HEK293 (cell line): ENCODE measurements around the gene MAST2.

Experiments
- CTCF ChIA-PET: fragments of 350-600 bp; formaldehyde crosslinking; extraction: SDS; loops from one replicate; lab custom pipeline; 2021; ENCODE audit warnings: antibody characterized with exemption; lab: Yijun Ruan, JAX
- POLR2A ChIA-PET: fragments of 300-600 bp; formaldehyde crosslinking; extraction: SDS; loops from one replicate; lab custom pipeline; 2020; ENCODE audit warnings: antibody characterized with exemption, inconsistent platforms; lab: Yijun Ruan, JAX
- H3K27ac ChIP-seq: fragments of 200-500 bp; sonication (Bioruptor generic); 2 replicates; pipeline ENCODE4 v1.5.1; 2014; ENCODE audit warnings: low read depth, low read length, control low read depth, inconsistent platforms; ENCODE audit errors: extremely low read depth
- H3K36me3 ChIP-seq, 2 experiments: fragments of 200-500 bp in 1 of 2; sonication (Bioruptor generic) in 1 of 2; 1 replicate in 1 of 2; 2 replicates in 1 of 2; pipeline ENCODE4 v1.5.1; 2014 to 2017; ENCODE audit warnings: inconsistent platforms in 2 of 2, low read length in 2 of 2; ENCODE audit not compliant: control insufficient read depth in 2 of 2, insufficient read depth in 1 of 2
- H3K4me1 ChIP-seq: fragments of 200-500 bp; sonication (Bioruptor generic); 2 replicates; pipeline ENCODE4 v1.5.1; 2014; ENCODE audit warnings: mild to moderate bottlenecking, low read length, inconsistent platforms; ENCODE audit not compliant: control insufficient read depth, insufficient read depth
- H3K4me3 ChIP-seq: 2 replicates; pipeline ENCODE4 v1.5.1; 2011; ENCODE audit warnings: low read depth, mild to moderate bottlenecking, control low read depth, low read length, moderate library complexity
- H3K9me3 ChIP-seq: fragments of 200-500 bp; sonication (Bioruptor generic); 2 replicates; pipeline ENCODE4 v1.5.1; 2014; ENCODE audit warnings: low read depth, low read length, inconsistent platforms; ENCODE audit not compliant: control insufficient read depth, insufficient read depth
- AEBP2 ChIP-seq: fragments of 450-650 bp; formaldehyde crosslinking; IDR thresholded peaks from 2 replicates; pipeline ENCODE4 v1.5.1; 2016; ENCODE audit warnings: missing biosample characterization, missing genetic modification characterization, borderline replicate concordance
- BCL6B ChIP-seq: fragments of 450-650 bp; formaldehyde crosslinking; IDR thresholded peaks from 2 replicates; pipeline ENCODE4 v1.5.1; 2017; ENCODE audit warnings: missing biosample characterization, missing genetic modification characterization
- HIC1 ChIP-seq: fragments of 450-650 bp; formaldehyde crosslinking; IDR thresholded peaks from 2 replicates; pipeline ENCODE4 v1.5.1; 2016; ENCODE audit warnings: missing biosample characterization, missing genetic modification characterization
- RBAK ChIP-seq: fragments of 450-650 bp; formaldehyde crosslinking; IDR thresholded peaks from 2 replicates; pipeline ENCODE4 v1.5.1; 2016; ENCODE audit warnings: missing biosample characterization, missing genetic modification characterization
- SALL2 ChIP-seq: fragments of 450-650 bp; formaldehyde crosslinking; IDR thresholded peaks from 2 replicates; pipeline ENCODE4 v1.5.0; 2017; ENCODE audit warnings: missing biosample characterization, mild to moderate bottlenecking, missing genetic modification characterization, borderline replicate concordance
- TSHZ1 ChIP-seq: fragments of 450-650 bp; formaldehyde crosslinking; IDR thresholded peaks from 2 replicates; pipeline ENCODE4 v1.5.1; 2016; ENCODE audit warnings: missing biosample characterization, missing genetic modification characterization, borderline replicate concordance
- YY2 ChIP-seq: fragments of 450-650 bp; formaldehyde crosslinking; IDR thresholded peaks from 2 replicates; pipeline ENCODE4 v1.5.1; 2016; ENCODE audit warnings: missing biosample characterization, missing genetic modification characterization
- ZBTB1 ChIP-seq: fragments of 450-650 bp; formaldehyde crosslinking; IDR thresholded peaks from 2 replicates; pipeline ENCODE4 v1.5.1; 2016; ENCODE audit warnings: missing biosample characterization, missing genetic modification characterization
- ZBTB44 ChIP-seq: fragments of 450-650 bp; IDR thresholded peaks from 2 replicates; pipeline ENCODE4 v1.5.1; 2018; ENCODE audit warnings: missing biosample characterization, mild to moderate bottlenecking, missing genetic modification characterization
- ZNF138 ChIP-seq: fragments of 450-650 bp; formaldehyde crosslinking; IDR thresholded peaks from 2 replicates; pipeline ENCODE4 v1.5.1; 2016; ENCODE audit warnings: missing biosample characterization, missing genetic modification characterization, borderline replicate concordance
- ZNF223 ChIP-seq: fragments of 450-650 bp; formaldehyde crosslinking; IDR thresholded peaks from 2 replicates; pipeline ENCODE4 v1.5.1; 2016; ENCODE audit warnings: missing biosample characterization, missing genetic modification characterization
- ZNF394 ChIP-seq: fragments of 450-650 bp; formaldehyde crosslinking; IDR thresholded peaks from 2 replicates; pipeline ENCODE4 v1.5.1; 2016; ENCODE audit warnings: missing biosample characterization, missing genetic modification characterization, mild to moderate bottlenecking, moderate library complexity, borderline replicate concordance
- ZNF621 ChIP-seq: fragments of 450-650 bp; formaldehyde crosslinking; IDR thresholded peaks from 2 replicates; pipeline ENCODE4 v1.5.1; 2017; ENCODE audit warnings: missing biosample characterization, missing genetic modification characterization
- ZNF791 ChIP-seq: fragments of 450-650 bp; formaldehyde crosslinking; IDR thresholded peaks from 2 replicates; pipeline ENCODE4 v1.5.1; 2016; ENCODE audit warnings: missing biosample characterization, missing genetic modification characterization

MAST2 gene

GRCh38 chr1:46021046-46021996 lies 217.9 kb downstream of the MAST2 start:
- ChIA-PET POLR2A (interaction anchor here (0.6 kb wide), 1 partner anchor 411 kb away, joined by 3 read pairs; no protein-coding TSS in a partner anchor), CTCF (interaction anchor here (0.6 to 1.0 kb wide), 2 partner anchors 118 to 159 kb away, joined by 3 read pairs; no protein-coding TSS in a partner anchor)
- Histone ChIP-seq H3K9me3 (no peaks in the 10 kb centered on the region), H3K27ac (no peak overlapping the region), H3K4me1 (no peaks in the 10 kb centered on the region), H3K4me3 (no peak overlapping the region), H3K36me3 (peaks cover 0 to 44% of the 10 kb centered on the region in 2 experiments; a peak in 1 of 3 replicates)
- TF ChIP-seq RBAK (no peak), HIC1 (no peak), SALL2 (tag by site-specific recombination) (no peak), ZNF791 (tag by site-specific recombination) (no peak), TSHZ1 (tag by site-specific recombination) (no peak), ZNF138 (tag by site-specific recombination) (no peak), AEBP2 (no peak), ZBTB1 (tag by site-specific recombination) (no peak), YY2 (tag by site-specific recombination) (no peak), ZNF223 (no peak), ZNF394 (tag by site-specific recombination) (no peak), ZBTB44 (tag by site-specific recombination) (no peak), BCL6B (tag by site-specific recombination) (no peak), ZNF621 (no peak)
